Right atrium auricular region (tissue), 2 donors: Measurements from ENCODE around the gene ACKR3. TPM values are rescaled to one million over a fixed set of nuclear protein-coding genes. Genes with fewer than 3 reads are reported as not detected.

Experiments
- DNase-seq: peaks from one replicate; pipeline ENCODE4 v3.0.0-alpha.2; 2019; ENCODE audit warnings: low spot score
- H3K27ac ChIP-seq, 2 donors: fragments of 200-600 bp; sonication (generic); 1 replicate in 1 of 2; 2 replicates in 1 of 2; pipeline ENCODE4 v1.5.1; 2016 to 2019
- H3K27me3 ChIP-seq, 2 donors: fragments of 200-600 bp; sonication (generic); one replicate each; pipeline versions ENCODE4 v1.5.1 to v1.6.0; 2017 to 2019
- H3K36me3 ChIP-seq: fragments of 200-600 bp; sonication (generic); one replicate; pipeline ENCODE4 v1.5.1; 2016
- H3K4me1 ChIP-seq, 2 donors: fragments of 200-600 bp; sonication (generic); one replicate each; pipeline versions ENCODE4 v1.5.1 to v1.6.0; 2017 to 2019
- H3K4me3 ChIP-seq, 2 donors: fragments of 200-600 bp; sonication (generic); 1 replicate in 1 of 2; 2 replicates in 1 of 2; pipeline ENCODE4 v1.5.1; 2017 to 2019; ENCODE audit warnings: mild to moderate bottlenecking in 1 of 2, moderate library complexity in 1 of 2
- H3K9me3 ChIP-seq, 2 donors: fragments of 200-600 bp; sonication (generic); one replicate each; pipeline ENCODE4 v1.5.1; 2019
- total RNA-seq, 2 donors: library from RNA; depleted of rRNA; stranded (reverse); fragments of >200 nt; gene quantifications; one replicate each; pipeline ENCODE4 v1.1.0, GENCODE V29; 2016
- TF ChIP-seq, protein P1 (sequence below), 2 donors: fragments of 200-600 bp; sonication (generic); IDR thresholded peaks; one replicate each; pipeline ENCODE4 v1.5.1; 2019; ENCODE audit warnings: antibody characterized with exemption in 2 of 2

The ACKR3 gene
- total RNA-seq, 2 donors from 2014 or later, result 49.7 to 60.5 TPM

DNA sequence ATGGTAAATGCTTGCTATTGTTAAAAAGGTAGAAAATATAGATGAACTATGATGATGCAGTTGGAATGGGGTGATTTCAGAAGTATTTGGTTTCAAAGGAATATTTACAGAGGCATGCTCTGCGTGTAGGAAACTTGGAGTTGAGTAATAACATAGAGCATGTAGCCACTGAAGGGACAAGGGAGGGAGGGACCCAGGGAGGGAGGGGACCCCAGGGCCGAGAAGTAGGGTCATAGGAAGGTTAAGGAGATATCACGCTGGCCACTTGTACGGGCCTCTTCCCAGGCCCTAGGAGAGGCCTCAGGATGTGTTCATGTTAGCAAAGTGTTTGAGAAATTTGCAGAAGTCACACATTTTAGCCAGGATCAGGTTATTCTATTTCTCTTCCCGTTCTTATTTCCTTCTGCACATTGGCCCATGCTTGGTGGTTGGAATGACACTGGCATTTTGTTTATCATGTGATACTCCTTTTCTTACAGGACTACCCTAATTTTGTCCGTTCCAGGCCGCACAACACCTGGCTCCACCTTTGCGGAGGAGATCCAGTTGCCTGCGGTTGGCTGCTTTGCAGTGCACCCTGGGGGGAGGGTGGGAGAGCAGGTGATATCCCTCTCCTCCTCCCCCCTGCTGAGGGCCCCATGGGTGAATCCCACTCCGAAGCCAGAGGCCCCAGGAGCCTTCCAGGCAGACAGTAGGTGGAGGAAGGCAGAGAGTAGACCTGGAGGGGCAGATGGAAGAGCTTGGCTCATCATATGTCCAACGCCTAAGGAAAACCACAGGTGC lies 16.9 kb upstream of the ACKR3 start:
- TF ChIP-seq, protein P1, sequence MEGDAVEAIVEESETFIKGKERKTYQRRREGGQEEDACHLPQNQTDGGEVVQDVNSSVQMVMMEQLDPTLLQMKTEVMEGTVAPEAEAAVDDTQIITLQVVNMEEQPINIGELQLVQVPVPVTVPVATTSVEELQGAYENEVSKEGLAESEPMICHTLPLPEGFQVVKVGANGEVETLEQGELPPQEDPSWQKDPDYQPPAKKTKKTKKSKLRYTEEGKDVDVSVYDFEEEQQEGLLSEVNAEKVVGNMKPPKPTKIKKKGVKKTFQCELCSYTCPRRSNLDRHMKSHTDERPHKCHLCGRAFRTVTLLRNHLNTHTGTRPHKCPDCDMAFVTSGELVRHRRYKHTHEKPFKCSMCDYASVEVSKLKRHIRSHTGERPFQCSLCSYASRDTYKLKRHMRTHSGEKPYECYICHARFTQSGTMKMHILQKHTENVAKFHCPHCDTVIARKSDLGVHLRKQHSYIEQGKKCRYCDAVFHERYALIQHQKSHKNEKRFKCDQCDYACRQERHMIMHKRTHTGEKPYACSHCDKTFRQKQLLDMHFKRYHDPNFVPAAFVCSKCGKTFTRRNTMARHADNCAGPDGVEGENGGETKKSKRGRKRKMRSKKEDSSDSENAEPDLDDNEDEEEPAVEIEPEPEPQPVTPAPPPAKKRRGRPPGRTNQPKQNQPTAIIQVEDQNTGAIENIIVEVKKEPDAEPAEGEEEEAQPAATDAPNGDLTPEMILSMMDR (IDR thresholded peaks at IDR 0.05), result no peak
- H3K4me3 ChIP-seq, result no peak overlapping the region
- no peak overlapping the region for H3K27ac ChIP-seq
- H3K27me3 ChIP-seq, result no peaks in the 10 kb centered on the region
- peaks cover 0 to 3% of the 10 kb centered on the region in 2 donors for H3K9me3 ChIP-seq
- H3K4me1 ChIP-seq, result no peaks in the 10 kb centered on the region
- no peaks in the 10 kb centered on the region for H3K36me3 ChIP-seq
- no peak for DNase-seq

DNA sequence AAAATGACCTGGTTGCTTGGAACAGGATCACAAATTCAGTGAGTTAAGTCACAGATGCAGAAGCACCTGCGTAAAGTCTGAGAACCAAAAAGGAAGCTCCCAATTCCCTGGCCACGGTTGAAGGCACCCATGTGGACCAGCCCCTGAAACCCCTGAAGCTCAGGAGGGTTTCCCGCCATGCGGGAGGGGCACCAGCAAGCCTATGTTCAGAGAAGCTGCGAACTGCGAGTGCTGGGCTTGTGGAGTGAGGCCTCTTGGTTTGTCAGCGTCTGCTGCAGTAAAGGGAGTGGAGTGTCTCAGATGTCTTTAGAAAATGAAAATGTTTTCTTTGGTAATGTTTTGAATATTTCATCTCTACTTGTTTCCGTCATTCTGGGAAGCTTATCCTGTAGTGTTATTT lies 16.1 kb upstream of the ACKR3 start:
- no peak overlapping the region for H3K4me3 ChIP-seq
- DNase-seq, result no peak
- TF ChIP-seq, protein P1 (IDR thresholded peaks at IDR 0.05), result no peak
- H3K4me1 ChIP-seq, result no peaks in the 10 kb centered on the region
- no peaks in the 10 kb centered on the region for H3K36me3 ChIP-seq
- H3K27me3 ChIP-seq, result no peaks in the 10 kb centered on the region
- H3K9me3 ChIP-seq, result peaks cover 0 to 3% of the 10 kb centered on the region in 2 donors
- no peak overlapping the region for H3K27ac ChIP-seq

DNA sequence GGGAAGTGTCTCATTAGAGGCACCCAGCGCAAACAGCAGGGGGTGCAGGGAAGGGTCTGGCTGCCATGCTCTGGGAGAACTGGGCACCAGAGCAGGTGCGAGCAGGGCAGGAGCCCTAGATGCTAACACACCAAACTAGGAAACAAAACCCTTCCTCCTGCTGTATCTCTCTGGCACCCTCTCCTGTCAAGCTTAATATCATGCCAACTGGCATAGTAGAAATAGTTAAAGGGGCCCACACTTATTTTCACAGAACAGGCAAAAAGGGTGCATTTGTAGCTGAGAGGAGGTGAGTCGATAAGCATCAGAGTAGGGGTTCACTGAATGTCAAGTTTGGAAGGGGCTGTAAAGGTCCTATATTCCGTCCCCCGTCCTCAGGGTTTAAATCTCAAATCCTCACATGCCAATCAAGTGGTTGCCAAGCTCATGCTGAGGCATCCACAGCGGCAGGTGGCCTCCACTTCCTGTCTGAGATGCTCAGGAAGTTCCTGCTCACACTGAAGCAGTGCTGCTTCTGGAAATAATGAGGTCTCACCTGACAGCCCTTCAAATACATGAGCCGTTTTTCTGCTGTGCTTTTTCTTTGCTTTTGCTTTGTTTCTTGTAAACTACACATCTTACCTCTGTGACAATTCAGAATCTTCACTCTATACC lies 14.9 kb upstream of the ACKR3 start:
- Histone ChIP-seq H3K27ac (no peak overlapping the region), H3K4me1 (no peaks in the 10 kb centered on the region), H3K9me3 (peaks cover 0 to 3% of the 10 kb centered on the region in 2 donors), H3K4me3 (no peak overlapping the region), H3K36me3 (no peaks in the 10 kb centered on the region), H3K27me3 (no peaks in the 10 kb centered on the region)
- TF ChIP-seq, protein P1 (IDR thresholded peaks at IDR 0.05), result no peak
- no peak for DNase-seq

GRCh38 chr2:236555481-236555880 lies 14.1 kb upstream of the ACKR3 start:
- Histone ChIP-seq H3K27ac (no peak overlapping the region), H3K4me3 (no peak overlapping the region), H3K27me3 (no peaks in the 10 kb centered on the region), H3K4me1 (no peaks in the 10 kb centered on the region), H3K9me3 (peaks cover 0 to 3% of the 10 kb centered on the region in 2 donors), H3K36me3 (no peaks in the 10 kb centered on the region)
- TF ChIP-seq, protein P1 (IDR thresholded peaks at IDR 0.05), result no peak
- no peak for DNase-seq

GRCh38 chr2:236557306-236558030 lies 12.2 kb upstream of the ACKR3 start:
- H3K4me1 ChIP-seq, result no peaks in the 10 kb centered on the region
- H3K9me3 ChIP-seq, result peaks cover 0 to 3% of the 10 kb centered on the region in 2 donors
- no peak overlapping the region for H3K27ac ChIP-seq
- no peaks in the 10 kb centered on the region for H3K27me3 ChIP-seq
- no peak overlapping the region for H3K4me3 ChIP-seq
- DNase-seq, result no peak
- H3K36me3 ChIP-seq, result no peaks in the 10 kb centered on the region
- TF ChIP-seq, protein P1 (IDR thresholded peaks at IDR 0.05), result no peak
